Liver (tissue), 3 donors: ENCODE results near the gene RAB13.

Experiments used
- ATF3 ChIP-seq: IDR thresholded peaks from 2 replicates; pipeline ENCODE4 v1.6.1; 2016; ENCODE audit warnings: antibody characterized with exemption
- CTCF ChIP-seq: fragments of 150-350 bp; IDR thresholded peaks from 2 replicates; pipeline ENCODE4 v1.5.1; 2017; ENCODE audit warnings: improper control_type of control experiment, low read depth, low read length; ENCODE audit not compliant: missing input control
- FOXA2 ChIP-seq: IDR thresholded peaks from 2 replicates; pipeline ENCODE4 v1.6.1; 2016; ENCODE audit warnings: antibody characterized with exemption
- HNF4A ChIP-seq, 2 donors: conservative IDR thresholded peaks; 2 replicates each; pipeline ENCODE4 v1.6.1; 2016; ENCODE audit warnings: antibody characterized with exemption in 2 of 2, mild to moderate bottlenecking in 2 of 2
- JUND ChIP-seq, 2 donors: IDR thresholded peaks; 2 replicates each; pipeline ENCODE4 v1.6.1; 2016; ENCODE audit warnings: antibody characterized with exemption in 2 of 2
- MAX ChIP-seq: IDR thresholded peaks from 2 replicates; pipeline ENCODE4 v1.6.1; 2016; ENCODE audit warnings: antibody characterized with exemption
- RAD21 ChIP-seq, 2 donors: IDR thresholded peaks; 2 replicates each; pipeline ENCODE4 v1.6.1; 2016; ENCODE audit warnings: antibody characterized with exemption in 2 of 2, mild to moderate bottlenecking in 2 of 2
- RXRA ChIP-seq, 2 donors: IDR thresholded peaks; 2 replicates each; pipeline ENCODE4 v1.6.1; 2017 to 2018; ENCODE audit warnings: antibody characterized with exemption in 2 of 2, mild to moderate bottlenecking in 1 of 2
- SP1 ChIP-seq: IDR thresholded peaks from 2 replicates; pipeline ENCODE4 v1.6.1; 2018; ENCODE audit warnings: antibody characterized with exemption, mild to moderate bottlenecking
- YY1 ChIP-seq: IDR thresholded peaks from 2 replicates; pipeline ENCODE4 v1.6.1; 2016; ENCODE audit warnings: antibody characterized with exemption, mild to moderate bottlenecking
- donor health status: healthy.
- donor health status: healthy.

GRCh38 chr1:153953859-153954365, 32.2 kb downstream of the RAB13 start:
- TF ChIP-seq CTCF, result no peak
- peak; percentile 46 for TF ChIP-seq MAX
- peak; percentile 88 to 91 for TF ChIP-seq RXRA (IDR thresholded peaks at IDR 0.05)
- TF ChIP-seq RAD21 (IDR thresholded peaks at IDR 0.05), result peak; percentile 32 to 62
- peak; percentile 95 for TF ChIP-seq YY1
- peak; percentile 85 to 86 for TF ChIP-seq JUND (IDR thresholded peaks at IDR 0.05)
- peak; percentile 97 to 98 for TF ChIP-seq HNF4A (conservative IDR thresholded peaks at IDR 0.05)
- TF ChIP-seq ATF3, result no peak
- peak; percentile 99 for TF ChIP-seq FOXA2
- TF ChIP-seq SP1, result peak; percentile 99
